GM12878 (cell line): ENCODE measurements around the gene SMCP. TPM values are rescaled to one million over a fixed set of nuclear protein-coding genes. Genes with fewer than 3 reads are reported as not detected.

Source experiments
- BHLHE40 ChIP-seq, 2 experiments: fragments of 450-650 bp in 1 of 2; IDR thresholded peaks; 2 replicates each; pipeline ENCODE4 v1.6.1; 2011 to 2017; ENCODE audit warnings: low read depth in 2 of 2, borderline replicate concordance in 1 of 2, improper control_type of control experiment in 1 of 2, low read length in 1 of 2, mild to moderate bottlenecking in 1 of 2
- CEBPB ChIP-seq, 2 experiments: fragments of 150-350 bp in 1 of 2; IDR thresholded peaks; 2 replicates each; pipeline ENCODE4 v1.6.1; 2012 to 2014; ENCODE audit warnings: low read depth in 2 of 2, low read length in 2 of 2, borderline replicate concordance in 1 of 2, inconsistent platforms in 1 of 2
- CREM ChIP-seq: IDR thresholded peaks from 2 replicates; pipeline ENCODE4 v1.6.1; 2014; ENCODE audit warnings: antibody characterized with exemption, low read depth
- HDGF ChIP-seq: fragments of 450-650 bp; IDR thresholded peaks from 2 replicates; pipeline ENCODE4 v1.6.1; 2016; ENCODE audit warnings: antibody characterized with exemption
- IKZF1 ChIP-seq: fragments of 450-650 bp; conservative IDR thresholded peaks from 2 replicates; pipeline ENCODE4 v1.6.1; 2017; ENCODE audit warnings: antibody characterized with exemption, mild to moderate bottlenecking
- MAX ChIP-seq: IDR thresholded peaks from 2 replicates; pipeline ENCODE4 v1.6.1; 2012; ENCODE audit warnings: low read depth, low read length, improper control_type of control experiment
- NR2C2 ChIP-seq: IDR thresholded peaks from 2 replicates; pipeline ENCODE4 v1.6.1; 2011; ENCODE audit warnings: borderline replicate concordance, low read depth; ENCODE audit not compliant: control insufficient read depth, insufficient read length
- NRF1 ChIP-seq: conservative IDR thresholded peaks from 2 replicates; pipeline ENCODE4 v1.6.1; 2011; ENCODE audit warnings: mild to moderate bottlenecking, low read depth, low read length, improper control_type of control experiment
- RELB ChIP-seq: fragments of 450-650 bp; IDR thresholded peaks from 2 replicates; pipeline ENCODE4 v1.6.1; 2017; ENCODE audit warnings: low read depth, mild to moderate bottlenecking, moderate library complexity
- SIX5 ChIP-seq: IDR thresholded peaks from 2 replicates; pipeline ENCODE4 v1.6.1; 2011; ENCODE audit warnings: mild to moderate bottlenecking, low read depth, low read length, moderate library complexity; ENCODE audit not compliant: severe bottlenecking
- SMARCA5 ChIP-seq: fragments of 450-650 bp; IDR thresholded peaks from 2 replicates; pipeline ENCODE4 v1.6.1; 2017; ENCODE audit warnings: mild to moderate bottlenecking
- SP1 ChIP-seq: IDR thresholded peaks from one replicate; pipeline ENCODE4 v1.6.1; 2011; ENCODE audit warnings: low read depth, low read length
- SUZ12 ChIP-seq: fragments of 200-600 bp; sonication (generic); IDR thresholded peaks from one replicate; pipeline ENCODE4 v1.6.1; 2018; ENCODE audit warnings: antibody characterized with exemption, mild to moderate bottlenecking; ENCODE audit not compliant: unreplicated experiment
- YBX1 ChIP-seq: fragments of 450-650 bp; IDR thresholded peaks from 2 replicates; pipeline ENCODE4 v1.6.1; 2016; ENCODE audit warnings: antibody characterized with exemption
- ZNF207 ChIP-seq: fragments of 450-650 bp; IDR thresholded peaks from 2 replicates; pipeline ENCODE4 v1.6.1; 2014; ENCODE audit warnings: antibody characterized with exemption, mild to moderate bottlenecking, borderline replicate concordance
- ZNF217 ChIP-seq: fragments of 450-650 bp; IDR thresholded peaks from 2 replicates; pipeline ENCODE4 v1.6.1; 2017; ENCODE audit warnings: antibody characterized with exemption, mild to moderate bottlenecking
- polyA plus RNA-seq, 11 experiments: library from polyadenylated mRNA; depleted of rRNA in 4 of 11; unstranded in 6 of 11; stranded (reverse) in 5 of 11; fragments of >200 nt; fragmentation: Nextera tagmentation in 4 of 11; fragmentation: Illumina TruSeq in 1 of 11; extraction: Ambion mirVana in 4 of 11; extraction: Trizol in 1 of 11; gene quantifications; 1 replicate in 1 of 11; 2 replicates in 10 of 11; pipeline versions ENCODE4 v1.2.1 to v1.2.3, GENCODE V29; 2011 to 2016; ENCODE audit warnings: inconsistent platforms in 2 of 11, missing spikeins in 2 of 11, low read depth in 1 of 11
- total RNA-seq, 4 experiments: library from RNA; depleted of rRNA in 3 of 4; stranded (reverse); fragments of >200 nt in 3 of 4; fragmentation: Illumina TruSeq in 1 of 4; extraction: Trizol in 1 of 4; gene quantifications; 2 replicates each; pipeline versions ENCODE4 v1.2.1 to v1.2.3, GENCODE V29; 2013 to 2021
- TF ChIP-seq, protein P1 (sequence below): fragments of 450-650 bp; IDR thresholded peaks from 2 replicates; pipeline ENCODE4 v1.6.1; 2014; ENCODE audit warnings: mild to moderate bottlenecking
- TF ChIP-seq, protein P2 (sequence below): fragments of 450-650 bp; formaldehyde crosslinking; IDR thresholded peaks from 2 replicates; pipeline ENCODE4 v1.4.0; 2022; ENCODE audit warnings: mild to moderate bottlenecking, moderate library complexity
- TF ChIP-seq, protein P3 (sequence below): IDR thresholded peaks from 2 replicates; pipeline ENCODE4 v1.6.1; 2012; ENCODE audit warnings: low read length, inconsistent platforms
- TF ChIP-seq, protein P4 (sequence below): IDR thresholded peaks from 2 replicates; pipeline ENCODE4 v1.6.1; 2012; ENCODE audit warnings: low read depth, low read length, improper control_type of control experiment

Gene SMCP
- total and polyA plus RNA-seq, 10 of the 15 experiments (the other 5 are each of a cell fraction or from before 2014, with no cell fraction given): 0.16 to 0.69 (median 0.27) TPM; not detected in 7

GRCh38 chr1:152907686-152908601 is 29.8 kb downstream of the SMCP start, which contains the start of gene IVL (continued):
- no peak for TF ChIP-seq RELB
- TF ChIP-seq, protein P1, sequence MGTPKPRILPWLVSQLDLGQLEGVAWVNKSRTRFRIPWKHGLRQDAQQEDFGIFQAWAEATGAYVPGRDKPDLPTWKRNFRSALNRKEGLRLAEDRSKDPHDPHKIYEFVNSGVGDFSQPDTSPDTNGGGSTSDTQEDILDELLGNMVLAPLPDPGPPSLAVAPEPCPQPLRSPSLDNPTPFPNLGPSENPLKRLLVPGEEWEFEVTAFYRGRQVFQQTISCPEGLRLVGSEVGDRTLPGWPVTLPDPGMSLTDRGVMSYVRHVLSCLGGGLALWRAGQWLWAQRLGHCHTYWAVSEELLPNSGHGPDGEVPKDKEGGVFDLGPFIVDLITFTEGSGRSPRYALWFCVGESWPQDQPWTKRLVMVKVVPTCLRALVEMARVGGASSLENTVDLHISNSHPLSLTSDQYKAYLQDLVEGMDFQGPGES: no peak
- no peak for TF ChIP-seq CEBPB (IDR thresholded peaks at IDR 0.05; ENCODE audit: borderline replicate concordance in 1 of 2, low read depth in 2 of 2, low read length in 2 of 2)
- TF ChIP-seq ZNF207: no peak
- TF ChIP-seq CREM: peak; percentile 53; the same call in 1 of the 2 replicates
- TF ChIP-seq NRF1: no peak
- TF ChIP-seq NR2C2: no peak
- TF ChIP-seq, protein P2, sequence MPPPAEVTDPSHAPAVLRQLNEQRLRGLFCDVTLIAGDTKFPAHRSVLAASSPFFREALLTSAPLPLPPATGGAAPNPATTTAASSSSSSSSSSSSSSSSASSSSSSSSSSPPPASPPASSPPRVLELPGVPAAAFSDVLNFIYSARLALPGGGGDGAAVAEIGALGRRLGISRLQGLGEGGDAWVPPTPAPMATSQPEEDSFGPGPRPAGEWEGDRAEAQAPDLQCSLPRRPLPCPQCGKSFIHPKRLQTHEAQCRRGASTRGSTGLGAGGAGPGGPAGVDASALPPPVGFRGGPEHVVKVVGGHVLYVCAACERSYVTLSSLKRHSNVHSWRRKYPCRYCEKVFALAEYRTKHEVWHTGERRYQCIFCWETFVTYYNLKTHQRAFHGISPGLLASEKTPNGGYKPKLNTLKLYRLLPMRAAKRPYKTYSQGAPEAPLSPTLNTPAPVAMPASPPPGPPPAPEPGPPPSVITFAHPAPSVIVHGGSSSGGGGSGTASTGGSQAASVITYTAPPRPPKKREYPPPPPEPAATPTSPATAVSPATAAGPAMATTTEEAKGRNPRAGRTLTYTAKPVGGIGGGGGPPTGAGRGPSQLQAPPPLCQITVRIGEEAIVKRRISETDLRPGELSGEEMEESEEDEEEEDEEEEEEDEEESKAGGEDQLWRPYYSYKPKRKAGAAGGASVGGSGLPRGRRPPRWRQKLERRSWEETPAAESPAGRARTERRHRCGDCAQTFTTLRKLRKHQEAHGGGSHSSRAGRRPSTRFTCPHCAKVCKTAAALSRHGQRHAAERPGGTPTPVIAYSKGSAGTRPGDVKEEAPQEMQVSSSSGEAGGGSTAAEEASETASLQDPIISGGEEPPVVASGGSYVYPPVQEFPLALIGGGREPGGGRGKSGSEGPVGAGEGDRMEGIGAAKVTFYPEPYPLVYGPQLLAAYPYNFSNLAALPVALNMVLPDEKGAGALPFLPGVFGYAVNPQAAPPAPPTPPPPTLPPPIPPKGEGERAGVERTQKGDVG (CRISPR knock-in tag): no peak
- TF ChIP-seq YBX1: no peak
- no peak for TF ChIP-seq SMARCA5
- TF ChIP-seq, protein P3, sequence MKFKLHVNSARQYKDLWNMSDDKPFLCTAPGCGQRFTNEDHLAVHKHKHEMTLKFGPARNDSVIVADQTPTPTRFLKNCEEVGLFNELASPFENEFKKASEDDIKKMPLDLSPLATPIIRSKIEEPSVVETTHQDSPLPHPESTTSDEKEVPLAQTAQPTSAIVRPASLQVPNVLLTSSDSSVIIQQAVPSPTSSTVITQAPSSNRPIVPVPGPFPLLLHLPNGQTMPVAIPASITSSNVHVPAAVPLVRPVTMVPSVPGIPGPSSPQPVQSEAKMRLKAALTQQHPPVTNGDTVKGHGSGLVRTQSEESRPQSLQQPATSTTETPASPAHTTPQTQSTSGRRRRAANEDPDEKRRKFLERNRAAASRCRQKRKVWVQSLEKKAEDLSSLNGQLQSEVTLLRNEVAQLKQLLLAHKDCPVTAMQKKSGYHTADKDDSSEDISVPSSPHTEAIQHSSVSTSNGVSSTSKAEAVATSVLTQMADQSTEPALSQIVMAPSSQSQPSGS: peak; percentile 66
- TF ChIP-seq HDGF: no peak
- no peak for TF ChIP-seq MAX
- no peak for TF ChIP-seq ZNF217
- TF ChIP-seq IKZF1: peak; percentile 64
- TF ChIP-seq BHLHE40 (IDR thresholded peaks at IDR 0.05; ENCODE audit: borderline replicate concordance in 1 of 2, low read depth in 2 of 2, low read length in 1 of 2): no peak
- TF ChIP-seq, protein P4, sequence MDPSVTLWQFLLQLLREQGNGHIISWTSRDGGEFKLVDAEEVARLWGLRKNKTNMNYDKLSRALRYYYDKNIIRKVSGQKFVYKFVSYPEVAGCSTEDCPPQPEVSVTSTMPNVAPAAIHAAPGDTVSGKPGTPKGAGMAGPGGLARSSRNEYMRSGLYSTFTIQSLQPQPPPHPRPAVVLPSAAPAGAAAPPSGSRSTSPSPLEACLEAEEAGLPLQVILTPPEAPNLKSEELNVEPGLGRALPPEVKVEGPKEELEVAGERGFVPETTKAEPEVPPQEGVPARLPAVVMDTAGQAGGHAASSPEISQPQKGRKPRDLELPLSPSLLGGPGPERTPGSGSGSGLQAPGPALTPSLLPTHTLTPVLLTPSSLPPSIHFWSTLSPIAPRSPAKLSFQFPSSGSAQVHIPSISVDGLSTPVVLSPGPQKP: no peak
- no peak for TF ChIP-seq SP1
- no peak for TF ChIP-seq SUZ12
- TF ChIP-seq SIX5: no peak
